ENCODE results near the gene BEND6. TPM values are rescaled to one million over a fixed set of nuclear protein-coding genes. Genes with fewer than 3 reads are reported as not detected.

BEND6 gene
- total RNA-seq, 1 experiment from 2014 or later, result 1.4 TPM

GRCh38 chr6:56977192-56977591, 22.3 kb downstream of the BEND6 start:
- WGBS (ENCODE audit: extremely low coverage, insufficient read length, low lambda C conversion rate), result no CpG with 5 or more reads among the region's 1 CpG
- Mint-ChIP-seq H3K27ac (no peak overlapping the region), H3K4me1 (peaks cover 0 to 2% of the 10 kb centered on the region in 2 experiments; a peak in 1 of 4 replicates), H3K27me3 (ENCODE audit: low read depth) (no peaks in the 10 kb centered on the region), H3K4me3 (no peak overlapping the region), H3K9me3 (peaks cover 23 to 31% of the 10 kb centered on the region in 2 experiments), H3K36me3 (ENCODE audit: insufficient read depth in 1 of 3, low read depth in 3 of 3) (peaks cover 3 to 24% (median 13%) of the 10 kb centered on the region in 3 experiments)
- no peaks in the 10 kb centered on the region for H3K23me2 ChIP-seq (ENCODE audit: insufficient read length, low read depth, low read length, poor library complexity, severe bottlenecking)
- H3K79me2 ChIP-seq (ENCODE audit: insufficient read depth, low read length), result no peaks in the 10 kb centered on the region
- H3K27ac ChIP-seq (ENCODE audit: insufficient read length, low read depth, low read length), result no peak overlapping the region
- no peak for TF ChIP-seq CTCF (conservative IDR thresholded peaks at IDR 0.05)
- no peaks in the 10 kb centered on the region for H3K4me1 ChIP-seq (ENCODE audit: insufficient read depth, low read length)
- H4K91ac ChIP-seq (ENCODE audit: insufficient read length, low read depth, low read length), result no peak overlapping the region
- H2AK5ac ChIP-seq (ENCODE audit: insufficient read length, low read length), result no peak overlapping the region
- H3K14ac ChIP-seq (ENCODE audit: insufficient read depth, low read length), result no peak overlapping the region
- H2BK15ac ChIP-seq (ENCODE audit: low read depth, low read length), result no peak overlapping the region
- no peaks in the 10 kb centered on the region for H3K27me3 ChIP-seq (ENCODE audit: insufficient read depth, low read length)
- DNase-seq, result no peak
- H4K8ac ChIP-seq (replicated peaks; ENCODE audit: insufficient read length, low read depth, low read length), result no peak overlapping the region
- no peak overlapping the region for H4K5ac ChIP-seq (ENCODE audit: insufficient read length, low read depth, low read length)
- H3K56ac ChIP-seq (ENCODE audit: insufficient read length, low read depth, low read length), result no peak overlapping the region
- H3K4ac ChIP-seq (ENCODE audit: low read depth, low read length), result no peak overlapping the region
- H3K9ac ChIP-seq (ENCODE audit: extremely low read depth, insufficient read length, low read length), result no peak overlapping the region
- H2BK5ac ChIP-seq (ENCODE audit: insufficient read length, low read length), result no peak overlapping the region
- no peak overlapping the region for H3K18ac ChIP-seq (ENCODE audit: insufficient read length, low read depth, low read length)
- no peaks in the 10 kb centered on the region for H3K79me1 ChIP-seq (ENCODE audit: insufficient read depth, low read depth, low read length, poor library complexity, severe bottlenecking)
- H2BK120ac ChIP-seq (ENCODE audit: low read depth, low read length, poor library complexity, severe bottlenecking), result no peak overlapping the region
- H2AFZ ChIP-seq (ENCODE audit: low read length), result no peak overlapping the region
- no peaks in the 10 kb centered on the region for H3K9me3 ChIP-seq (ENCODE audit: control insufficient read depth, low read depth, low read length)
- no peaks in the 10 kb centered on the region for H4K20me1 ChIP-seq (ENCODE audit: control insufficient read depth, insufficient read depth, insufficient read length)
- no peak overlapping the region for H3T11ph ChIP-seq (ENCODE audit: low read length)
- H2BK12ac ChIP-seq (ENCODE audit: insufficient read length, low read depth, low read length), result no peak overlapping the region
- no peak overlapping the region for H3K4me2 ChIP-seq (ENCODE audit: insufficient read depth, insufficient read length, low read length)
- H2BK20ac ChIP-seq (ENCODE audit: low read depth, low read length, poor library complexity, severe bottlenecking), result no peak overlapping the region
- no peak overlapping the region for H3K23ac ChIP-seq (ENCODE audit: insufficient read length, low read depth, low read length)
